Dermis blood vessel endothelial cell (primary cell): ENCODE results near the gene NKX2-3. TPM values are rescaled to one million over a fixed set of nuclear protein-coding genes. Genes with fewer than 3 reads are reported as not detected.

Experiments
- DNase-seq: peaks from one replicate; pipeline ENCODE4 v3.0.0; 2010
- total RNA-seq: library from RNA; depleted of rRNA; stranded (reverse); fragments of >200 nt; gene quantifications from 2 replicates; pipeline ENCODE4 v1.2.3, GENCODE V29; 2014

The NKX2-3 gene
- total RNA-seq, 1 donor from 2014 or later, result not detected

- DNase-seq, result no peak
Measured at GRCh38 chr10:99526861-99527504, 5.8 kb upstream of the NKX2-3 start.

GRCh38 chr10:99527526-99528493 lies 4.9 kb upstream of the NKX2-3 start:
- DNase-seq, result no peak

- DNase-seq, result no peak
Measured at GRCh38 chr10:99528494-99529441, 4.0 kb upstream of the NKX2-3 start.

GRCh38 chr10:99529591-99530107 lies 3.1 kb upstream of the NKX2-3 start:
- no peak for DNase-seq

GRCh38 chr10:99530108-99531025 lies 2.4 kb upstream of the NKX2-3 start:
- no peak for DNase-seq

- no peak for DNase-seq
Measured at GRCh38 chr10:99531026-99531695, 1.6 kb upstream of the NKX2-3 start.

GRCh38 chr10:99531696-99532593 lies 797 bp upstream of the NKX2-3 start:
- no peak for DNase-seq

- no peak for DNase-seq
Measured at GRCh38 chr10:99533496-99534449, 1.0 kb downstream of the NKX2-3 start.

GRCh38 chr10:99534450-99534938 lies 1.8 kb downstream of the NKX2-3 start:
- DNase-seq, result no peak

GRCh38 chr10:99534939-99535763 lies 2.4 kb downstream of the NKX2-3 start:
- DNase-seq, result peak; percentile 36

GRCh38 chr10:99535764-99536337 lies 3.1 kb downstream of the NKX2-3 start:
- no peak for DNase-seq

GRCh38 chr10:99536338-99537085 lies 3.8 kb downstream of the NKX2-3 start:
- no peak for DNase-seq

- DNase-seq, result no peak
Measured at GRCh38 chr10:99537086-99537988, 4.6 kb downstream of the NKX2-3 start.

GRCh38 chr10:99537989-99538917 lies 5.5 kb downstream of the NKX2-3 start:
- no peak for DNase-seq
